Measurements from ENCODE around the gene STRADA.

DNA sequence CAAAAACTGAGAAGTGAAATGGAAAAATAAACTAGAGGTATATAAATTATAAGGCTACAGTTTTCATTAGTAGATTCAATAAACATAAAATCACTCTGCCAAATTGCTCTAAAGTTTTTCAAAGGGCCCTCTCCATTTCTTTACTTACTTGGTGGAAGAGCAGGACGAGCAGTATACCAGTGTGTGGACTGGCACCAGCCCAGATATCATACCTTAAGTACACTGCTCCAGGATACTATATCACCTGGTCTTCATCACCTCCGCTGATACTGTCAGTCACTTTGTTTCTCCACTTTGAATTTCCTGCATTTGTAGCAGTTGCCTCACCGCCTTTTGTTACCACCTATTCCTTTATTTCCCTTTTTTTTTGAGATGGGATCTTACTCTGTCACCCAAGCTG, 81.7 kb downstream of the STRADA start:
- TF ChIP-seq ZFX (IDR thresholded peaks at IDR 0.05): no peak
- TF ChIP-seq, protein P1, sequence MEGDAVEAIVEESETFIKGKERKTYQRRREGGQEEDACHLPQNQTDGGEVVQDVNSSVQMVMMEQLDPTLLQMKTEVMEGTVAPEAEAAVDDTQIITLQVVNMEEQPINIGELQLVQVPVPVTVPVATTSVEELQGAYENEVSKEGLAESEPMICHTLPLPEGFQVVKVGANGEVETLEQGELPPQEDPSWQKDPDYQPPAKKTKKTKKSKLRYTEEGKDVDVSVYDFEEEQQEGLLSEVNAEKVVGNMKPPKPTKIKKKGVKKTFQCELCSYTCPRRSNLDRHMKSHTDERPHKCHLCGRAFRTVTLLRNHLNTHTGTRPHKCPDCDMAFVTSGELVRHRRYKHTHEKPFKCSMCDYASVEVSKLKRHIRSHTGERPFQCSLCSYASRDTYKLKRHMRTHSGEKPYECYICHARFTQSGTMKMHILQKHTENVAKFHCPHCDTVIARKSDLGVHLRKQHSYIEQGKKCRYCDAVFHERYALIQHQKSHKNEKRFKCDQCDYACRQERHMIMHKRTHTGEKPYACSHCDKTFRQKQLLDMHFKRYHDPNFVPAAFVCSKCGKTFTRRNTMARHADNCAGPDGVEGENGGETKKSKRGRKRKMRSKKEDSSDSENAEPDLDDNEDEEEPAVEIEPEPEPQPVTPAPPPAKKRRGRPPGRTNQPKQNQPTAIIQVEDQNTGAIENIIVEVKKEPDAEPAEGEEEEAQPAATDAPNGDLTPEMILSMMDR (conservative IDR thresholded peaks at IDR 0.05): no peak

All from C4-2B (cell line).